Aorta (tissue), 5 donors: ENCODE data around the gene NEU4. TPM values are rescaled to one million over a fixed set of nuclear protein-coding genes. Genes with fewer than 3 reads are reported as not detected.
A peak's percentile ranks its signal among the peaks of the same experiment; 100 is the strongest.

ENCODE experiments used
- ATAC-seq: fragments of 200-7000 bp; cut with Tn5 transposase; one replicate; pipeline ENCODE4 v1.9.1; 2022; ENCODE audit warnings: moderate library complexity; ENCODE audit not compliant: low FRiP score
- DNase-seq, 2 donors: peaks; one replicate each; pipeline ENCODE4 v3.0.0-alpha.2; 2020
- H3K27ac ChIP-seq, 2 donors: one replicate each; pipeline ENCODE4 v1.5.1; 2013; ENCODE audit warnings: low read length in 2 of 2, mild to moderate bottlenecking in 2 of 2, moderate library complexity in 2 of 2, control low read depth in 1 of 2, inconsistent platforms in 1 of 2, low read depth in 1 of 2
- H3K27me3 ChIP-seq, 2 donors: one replicate each; pipeline ENCODE4 v1.6.1; 2013; ENCODE audit warnings: control low read depth in 1 of 2, low read length in 1 of 2, mild to moderate bottlenecking in 1 of 2, moderate library complexity in 1 of 2; ENCODE audit not compliant: insufficient read depth in 2 of 2, control insufficient read depth in 1 of 2
- H3K36me3 ChIP-seq, 2 donors: one replicate each; pipeline ENCODE4 v1.6.1; 2013; ENCODE audit warnings: control low read depth in 1 of 2, low read length in 1 of 2, mild to moderate bottlenecking in 1 of 2; ENCODE audit not compliant: insufficient read depth in 2 of 2, control insufficient read depth in 1 of 2
- H3K4me1 ChIP-seq, 2 donors: one replicate each; pipeline ENCODE4 v1.6.1; 2013; ENCODE audit warnings: low read length in 2 of 2, control low read depth in 1 of 2, mild to moderate bottlenecking in 1 of 2, moderate library complexity in 1 of 2; ENCODE audit not compliant: insufficient read depth in 2 of 2, control insufficient read depth in 1 of 2
- H3K4me3 ChIP-seq, 2 donors: one replicate each; pipeline ENCODE4 v1.5.1; 2013; ENCODE audit warnings: low read length in 2 of 2, control low read depth in 1 of 2, mild to moderate bottlenecking in 1 of 2
- H3K9me3 ChIP-seq: one replicate; pipeline ENCODE4 v1.6.1; 2013; ENCODE audit warnings: mild to moderate bottlenecking, low read length; ENCODE audit not compliant: control insufficient read depth
- WGBS, 2 donors: extraction: QIAGEN DNeasy Blood & Tissue Kit; methylation state at CpG; one replicate each; pipeline ENCODE4 v1.1.7; 2013; 5-methylcytosine and 5-hydroxymethylcytosine counted together
- intact Hi-C, 2 donors: fragments of 100-400 bp; cut with DNase I; formaldehyde crosslinking; loops; one replicate each; pipeline versions ENCODE4 v1.14.2 to v1.15.0; 2022
- polyA plus RNA-seq, 2 donors: library from polyadenylated mRNA; stranded (reverse); fragments of 200-250 nt; gene quantifications; one replicate each; pipeline ENCODE4 v1.2.3, GENCODE V29; 2013
- total RNA-seq, 2 donors: library from RNA; stranded (reverse); fragmentation: NEBNext Ultra II Directional; extraction: Animal tissue kit (Norgen Biotek cat#: 25700); gene quantifications; one replicate each; pipeline ENCODE4 v1.2.1, GENCODE V29; 2021
- donor health status: healthy with polysubstance abuse.
- donor health status: Bipolar disorder and iron deficiency.
- donor health status: DM: no; HTN: no; CAD: no.
- donor health status: DM: no; HTN: no; CAD: no.
- donor health status: DM: yes; HTN: yes; CAD: no.

Gene NEU4
- total and polyA plus RNA-seq, 4 donors, result 0.26 to 6.4 TPM; not detected in 2

DNA sequence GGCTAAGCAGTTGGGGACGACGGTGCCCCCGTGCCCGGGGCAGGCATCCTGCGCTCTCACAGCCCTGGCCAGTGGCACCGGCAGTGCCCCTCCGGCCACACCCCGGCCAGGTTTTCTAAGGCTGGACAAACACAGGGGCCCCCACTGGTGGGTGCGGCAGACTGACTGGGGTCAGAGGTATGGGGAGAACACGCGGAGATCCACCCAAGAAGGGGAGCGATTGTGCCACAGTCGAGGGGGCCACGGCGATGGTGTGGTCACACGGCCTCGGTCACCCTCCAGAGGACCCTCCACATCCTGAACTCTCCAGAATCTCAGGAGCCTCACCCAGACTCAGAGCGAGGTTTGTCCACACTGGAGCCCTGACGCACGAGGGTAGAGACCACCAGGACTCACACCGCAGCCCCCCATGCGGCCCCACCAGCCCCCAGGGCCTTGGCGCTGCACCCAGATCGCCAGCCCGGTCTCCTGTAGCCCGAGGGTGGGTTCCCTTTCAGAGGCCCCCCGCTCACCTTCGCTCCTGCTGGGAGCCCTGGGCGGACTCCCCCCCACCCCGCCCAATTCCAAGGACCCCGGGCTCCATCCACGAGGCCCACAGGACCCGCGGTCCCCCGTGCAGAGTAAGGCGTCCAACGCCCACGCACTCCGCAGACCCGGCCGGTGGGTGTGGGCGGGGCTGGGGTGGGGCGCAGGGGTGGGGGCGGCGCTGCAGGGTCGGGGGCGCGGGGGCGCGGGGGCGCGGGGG is 34.5 kb downstream of the NEU4 start:
- peak in 1 of 2 donors; percentile 72 for DNase-seq
- intact Hi-C loops, result no loop called here
- H3K27me3 ChIP-seq, result no peaks in the 10 kb centered on the region
- H3K27ac ChIP-seq, result peak overlapping the region in 1 of 2 donors; percentile 9
- peak overlapping the region; percentile 7 to 21 for H3K4me3 ChIP-seq
- H3K36me3 ChIP-seq, result no peaks in the 10 kb centered on the region
- 58 to 80% methylated on average over 32 to 52 of the region's 52 CpGs for WGBS, 2 donors
- no peaks in the 10 kb centered on the region for H3K9me3 ChIP-seq
- peak; percentile 35 for ATAC-seq
- H3K4me1 ChIP-seq, result no peaks in the 10 kb centered on the region

DNA sequence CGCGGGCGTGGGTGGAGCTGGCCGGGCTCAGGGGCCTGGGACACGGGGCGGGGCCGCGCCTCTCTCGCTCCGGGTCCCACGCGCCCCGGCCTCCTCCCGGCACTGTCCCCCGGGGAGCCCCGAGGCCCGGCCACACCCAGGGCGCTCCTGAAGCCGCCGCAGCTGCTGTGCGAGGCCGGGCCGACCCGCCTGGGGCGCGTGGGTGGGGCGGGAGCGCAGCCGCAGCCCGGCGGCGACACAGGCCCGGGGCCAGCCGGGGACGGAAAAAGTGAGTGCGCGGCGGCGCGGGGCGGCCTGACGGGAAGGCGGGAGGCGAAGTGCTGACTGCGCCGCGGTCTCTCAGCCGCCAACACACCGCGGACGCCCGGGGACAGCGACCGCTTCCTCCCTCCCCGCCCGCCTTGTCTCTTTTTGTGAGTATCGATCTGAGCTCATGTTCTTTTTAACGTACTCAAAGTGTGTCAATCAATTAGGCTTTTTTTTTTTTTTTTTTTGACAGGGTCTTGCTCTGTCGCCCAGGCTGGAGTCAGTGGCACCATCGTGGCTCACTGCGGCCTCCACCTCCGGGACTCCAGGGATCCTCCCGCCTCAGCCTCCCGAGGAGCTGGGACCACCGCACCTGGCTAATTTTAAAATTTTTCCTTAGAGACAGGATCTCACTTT is 35.2 kb downstream of the NEU4 start:
- H3K36me3 ChIP-seq, result no peaks in the 10 kb centered on the region
- peak; percentile 87 to 97 for DNase-seq
- no peak overlapping the region for H3K27ac ChIP-seq
- WGBS, 2 donors, result 3 to 4% methylated on average over 53 to 65 of the region's 65 CpGs
- peak overlapping the region; percentile 7 to 21 for H3K4me3 ChIP-seq
- intact Hi-C loops, result no loop called here
- no peaks in the 10 kb centered on the region for H3K27me3 ChIP-seq
- H3K9me3 ChIP-seq, result no peaks in the 10 kb centered on the region
- peak; percentile 94 for ATAC-seq
- no peaks in the 10 kb centered on the region for H3K4me1 ChIP-seq

DNA sequence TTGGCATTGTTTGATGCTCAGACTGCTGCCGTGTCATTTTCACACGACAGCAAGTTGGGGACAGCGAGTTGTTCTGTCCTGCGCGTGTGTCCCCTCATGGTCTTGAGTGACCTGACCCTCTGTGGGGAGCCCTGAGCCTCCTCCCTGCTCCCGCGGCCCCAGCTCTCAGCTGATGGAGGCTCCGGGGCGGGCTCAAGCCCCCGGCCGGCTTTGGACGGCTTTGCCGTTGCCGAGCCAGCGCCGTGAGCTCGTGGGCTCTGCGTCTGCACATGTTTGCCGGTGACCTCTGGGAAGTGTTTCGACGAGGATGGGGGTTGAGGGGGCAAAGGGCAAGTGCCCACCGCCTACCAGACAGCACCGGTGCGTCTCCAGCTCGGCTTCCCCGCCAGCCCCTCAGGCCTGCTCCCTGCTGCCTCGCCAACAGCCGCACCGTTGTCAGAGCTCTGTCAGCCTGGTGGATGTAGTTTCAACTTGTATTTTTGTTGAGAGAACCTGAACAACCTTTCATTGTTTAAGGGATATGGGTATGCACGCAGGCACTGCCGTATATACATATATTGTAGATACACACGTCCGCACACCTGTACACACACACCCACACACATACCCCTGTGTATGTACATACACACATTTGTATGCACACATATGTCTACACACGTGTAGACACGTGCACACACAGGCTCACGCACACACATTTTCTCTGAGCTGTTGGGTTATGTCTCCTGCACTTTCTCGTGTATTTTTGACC is 36.0 kb downstream of the NEU4 start:
- Histone ChIP-seq H3K27me3 (no peaks in the 10 kb centered on the region), H3K4me1 (no peaks in the 10 kb centered on the region), H3K27ac (no peak overlapping the region), H3K9me3 (no peaks in the 10 kb centered on the region), H3K36me3 (no peaks in the 10 kb centered on the region), H3K4me3 (no peak overlapping the region)
- WGBS, 2 donors, result 82 to 86% methylated on average over 37 of the region's 37 CpGs
- DNase-seq (peak; percentile 44 to 72), ATAC-seq (peak; percentile 12)
- intact Hi-C loops, result no loop called here

DNA sequence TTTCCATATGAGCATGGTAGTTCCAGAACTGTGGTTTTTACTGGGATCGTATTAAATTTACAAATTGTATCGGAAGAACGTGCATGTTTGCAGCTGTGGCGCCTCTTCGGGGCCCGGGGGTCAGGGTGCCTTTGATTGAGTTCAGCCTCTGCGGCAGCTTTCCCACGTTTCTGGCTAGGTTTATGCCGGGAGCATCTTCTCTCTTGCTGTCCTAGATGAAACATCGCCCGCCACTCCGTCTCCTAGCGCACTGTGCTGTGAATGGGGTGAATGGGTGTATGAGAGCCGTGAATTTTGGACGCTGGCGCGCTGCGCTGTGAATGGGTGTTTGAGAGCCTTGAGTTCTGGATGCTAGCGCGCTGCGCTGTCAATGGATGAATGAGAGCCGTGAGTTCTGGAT is 37.4 kb downstream of the NEU4 start:
- Histone ChIP-seq H3K27me3 (no peaks in the 10 kb centered on the region), H3K9me3 (no peaks in the 10 kb centered on the region), H3K27ac (no peak overlapping the region), H3K4me3 (no peak overlapping the region), H3K4me1 (no peaks in the 10 kb centered on the region), H3K36me3 (no peaks in the 10 kb centered on the region)
- WGBS, 2 donors, result 91 to 94% methylated on average over 22 of the region's 22 CpGs
- intact Hi-C loops, result no loop called here
- DNase-seq (no peak), ATAC-seq (no peak)

DNA sequence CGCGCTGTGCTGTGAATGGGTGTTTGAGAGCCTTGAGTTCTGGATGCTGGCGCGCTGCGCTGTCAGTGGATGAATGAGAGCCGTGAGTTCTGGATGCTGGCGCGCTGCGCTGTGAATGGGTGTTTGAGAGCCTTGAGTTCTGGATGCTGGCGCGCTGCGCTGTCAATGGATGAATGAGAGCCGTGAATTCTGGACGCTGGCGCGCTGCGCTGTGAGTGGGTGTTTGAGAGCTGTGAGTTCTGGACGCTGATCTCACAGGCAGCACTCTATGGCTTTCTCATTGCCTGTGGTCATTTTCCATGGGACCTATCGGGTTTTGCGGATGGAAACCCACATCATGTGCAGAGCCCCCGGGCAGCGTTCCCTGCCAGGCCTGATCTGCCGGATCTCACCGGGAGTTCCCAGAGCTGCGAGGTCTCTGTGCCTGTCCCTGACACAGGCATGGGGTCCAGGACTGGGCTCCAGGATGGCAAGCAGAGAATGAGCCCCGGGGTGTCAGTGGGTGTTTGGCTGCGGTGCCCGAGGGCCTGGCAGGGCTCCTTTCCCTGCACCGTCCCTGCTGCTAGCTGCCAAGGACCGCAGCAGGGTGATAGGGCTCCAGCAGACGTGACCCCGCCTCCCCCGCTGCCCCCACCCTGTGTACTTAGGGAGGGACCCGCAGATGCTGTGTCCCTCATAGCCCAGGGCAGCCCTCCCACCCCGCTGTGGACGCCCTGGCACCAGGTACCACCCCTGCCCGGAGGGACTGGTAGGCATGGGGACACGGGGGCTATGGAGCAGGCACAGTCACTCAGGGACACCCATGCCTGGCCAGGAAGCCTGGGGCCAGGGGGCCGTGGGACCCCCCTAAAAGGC is 40.0 kb downstream of the NEU4 start:
- DNase-seq (peak in 1 of 2 donors; percentile 64), ATAC-seq (no peak)
- Histone ChIP-seq H3K4me1 (no peaks in the 10 kb centered on the region), H3K27ac (no peak overlapping the region), H3K4me3 (no peak overlapping the region), H3K9me3 (no peaks in the 10 kb centered on the region), H3K36me3 (no peaks in the 10 kb centered on the region), H3K27me3 (no peaks in the 10 kb centered on the region)
- intact Hi-C loops, result no loop called here
- WGBS, 2 donors, result 81 to 83% methylated on average over 39 of the region's 39 CpGs

DNA sequence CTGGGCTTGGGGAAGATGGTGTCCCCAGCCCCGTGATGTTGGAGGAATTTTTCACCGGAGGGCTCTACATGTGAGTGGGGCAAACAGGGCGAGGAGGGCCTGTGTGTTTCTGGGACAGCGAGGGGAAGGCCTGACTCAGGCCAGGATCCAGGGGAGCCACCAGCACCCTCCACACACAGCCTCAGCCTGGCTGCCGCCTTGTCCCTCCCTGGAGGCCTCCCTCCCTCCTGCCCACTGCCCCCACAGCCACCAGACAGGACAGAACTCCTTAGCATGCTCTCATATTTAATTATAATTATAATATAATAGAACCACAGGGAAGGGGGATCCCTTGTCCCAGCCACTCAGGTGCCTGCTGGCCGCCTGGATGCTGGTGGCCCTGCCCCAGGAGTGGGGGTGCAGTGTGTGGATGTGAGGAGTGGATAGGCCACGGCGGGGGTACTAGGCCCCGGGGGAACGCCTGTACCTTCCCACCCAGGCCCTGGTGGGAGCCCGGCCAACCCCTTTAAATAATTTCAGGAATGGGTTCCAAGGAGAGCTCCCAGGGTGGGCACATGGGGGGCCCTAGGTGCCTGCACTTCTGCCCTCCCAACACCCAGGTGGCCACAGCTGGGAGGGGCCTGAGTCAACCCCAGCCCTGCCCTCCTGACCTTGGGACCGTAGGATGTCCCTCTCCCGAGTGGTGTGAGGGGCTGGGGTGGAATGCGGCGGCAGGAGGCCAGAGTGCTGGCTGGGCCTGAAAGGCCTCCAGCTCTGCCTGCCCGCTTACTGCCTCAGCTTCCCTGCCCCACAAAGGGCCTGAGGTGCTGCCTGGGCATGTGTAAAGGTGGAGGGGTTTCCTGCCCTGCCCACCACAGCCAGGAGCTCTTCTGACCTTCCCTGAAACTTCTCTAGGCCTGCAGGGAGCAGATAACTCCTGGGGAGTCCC is 40.9 kb downstream of the NEU4 start:
- DNase-seq (peak in 1 of 2 donors; percentile 72), ATAC-seq (no peak)
- no peaks in the 10 kb centered on the region for H3K9me3 ChIP-seq
- no peak overlapping the region for H3K4me3 ChIP-seq
- 94 to 96% methylated on average over 16 of the region's 16 CpGs for WGBS, 2 donors
- intact Hi-C loops, result no loop called here
- no peaks in the 10 kb centered on the region for H3K36me3 ChIP-seq
- H3K4me1 ChIP-seq, result no peaks in the 10 kb centered on the region
- no peaks in the 10 kb centered on the region for H3K27me3 ChIP-seq
- no peak overlapping the region for H3K27ac ChIP-seq

DNA sequence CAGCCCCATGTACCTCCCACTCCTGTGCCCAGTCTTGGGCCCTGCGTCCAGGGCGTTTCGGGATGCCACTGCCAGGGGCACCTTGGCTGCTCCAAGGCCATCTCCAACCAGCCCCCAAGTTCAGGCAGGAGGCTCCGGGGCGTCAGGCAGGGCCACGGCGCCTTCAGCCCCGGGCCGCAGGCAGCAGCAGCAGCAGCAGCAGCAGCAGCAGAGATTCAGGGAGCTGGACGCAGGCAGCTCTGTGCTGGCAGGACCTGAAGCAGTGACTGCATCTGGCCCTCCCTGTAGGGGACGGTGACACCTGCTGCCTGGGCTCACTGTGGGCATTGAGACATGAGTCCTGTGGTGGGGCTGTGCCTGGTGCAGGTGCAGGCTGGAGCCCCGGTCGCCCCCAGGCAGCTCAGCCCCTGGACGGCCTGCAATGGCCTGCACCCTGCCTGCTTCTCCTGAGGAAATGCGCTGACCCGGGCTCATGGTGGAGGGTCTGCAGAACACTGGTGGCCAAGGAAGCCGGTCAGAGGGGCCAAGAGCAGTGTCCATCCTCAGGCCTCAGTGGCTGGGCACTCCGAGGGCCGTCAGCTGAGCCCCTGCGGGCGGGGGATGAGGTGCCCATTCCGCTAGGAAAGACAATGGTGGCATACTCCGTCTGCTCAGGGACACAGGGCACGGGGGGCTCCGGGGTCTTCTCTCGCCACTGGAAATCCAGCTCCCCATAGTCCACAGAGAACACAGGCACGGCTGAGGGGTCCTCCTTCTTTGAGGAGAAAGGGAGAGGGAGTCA is 41.7 kb downstream of the NEU4 start:
- DNase-seq (peak in 1 of 2 donors; percentile 65), ATAC-seq (peak; percentile 8)
- WGBS, 2 donors, result 94 to 97% methylated on average over 27 of the region's 27 CpGs
- Histone ChIP-seq H3K36me3 (no peaks in the 10 kb centered on the region), H3K27ac (no peak overlapping the region), H3K9me3 (no peaks in the 10 kb centered on the region), H3K27me3 (no peaks in the 10 kb centered on the region), H3K4me3 (no peak overlapping the region), H3K4me1 (no peaks in the 10 kb centered on the region)
- intact Hi-C loops, result no loop called here
